Lower leg skin (tissue), 3 donors: ENCODE measurements around the gene SCRG1.

Source experiments
- CTCF ChIP-seq, 3 donors: fragments of 450-650 bp; IDR thresholded peaks; one replicate each; pipeline ENCODE4 v1.5.1; 2016; ENCODE audit warnings: antibody characterized with exemption in 3 of 3, mild to moderate bottlenecking in 3 of 3, moderate library complexity in 2 of 3
- POLR2A ChIP-seq, 2 donors: fragments of 450-650 bp; IDR thresholded peaks; one replicate each; pipeline ENCODE4 v1.6.1; 2016 to 2017; ENCODE audit warnings: antibody characterized with exemption in 2 of 2, mild to moderate bottlenecking in 1 of 2, moderate library complexity in 1 of 2

GRCh38 chr4:173415092-173415491, 16.2 kb upstream of the SCRG1 start:
- TF ChIP-seq CTCF (IDR thresholded peaks at IDR 0.05) (no peak), POLR2A (IDR thresholded peaks at IDR 0.05) (no peak)
